Measurements from ENCODE around the gene MLPH.

Gene MLPH

GRCh38 chr2:237450583-237450982 lies 36.5 kb upstream of the MLPH start:
- Mint-ChIP-seq H3K36me3 (no peaks in the 10 kb centered on the region), H3K9me3 (ENCODE audit: low read depth) (no peaks in the 10 kb centered on the region), H3K27ac (no peak overlapping the region), H3K4me1 (ENCODE audit: low read depth) (peaks cover 14% of the 10 kb centered on the region), H3K27me3 (no peaks in the 10 kb centered on the region), H3K4me3 (no peak overlapping the region)

- Mint-ChIP-seq H3K9me3 (ENCODE audit: low read depth) (no peaks in the 10 kb centered on the region), H3K27ac (peak overlapping the region; percentile 34), H3K36me3 (no peaks in the 10 kb centered on the region), H3K4me1 (ENCODE audit: low read depth) (peaks cover 16% of the 10 kb centered on the region), H3K27me3 (no peaks in the 10 kb centered on the region), H3K4me3 (no peak overlapping the region)
These were observed 35.2 kb upstream of the MLPH start for GRCh38 chr2:237451643-237452469.

GRCh38 chr2:237452861-237453260 lies 34.2 kb upstream of the MLPH start:
- H3K27me3 Mint-ChIP-seq: no peaks in the 10 kb centered on the region
- no peak overlapping the region for H3K4me3 Mint-ChIP-seq
- H3K36me3 Mint-ChIP-seq: peaks cover 3% of the 10 kb centered on the region
- peaks cover 19% of the 10 kb centered on the region for H3K4me1 Mint-ChIP-seq (ENCODE audit: low read depth)
- H3K27ac Mint-ChIP-seq: no peak overlapping the region
- no peaks in the 10 kb centered on the region for H3K9me3 Mint-ChIP-seq (ENCODE audit: low read depth)

- Mint-ChIP-seq H3K4me1 (ENCODE audit: low read depth) (peaks cover 27% of the 10 kb centered on the region), H3K9me3 (ENCODE audit: low read depth) (no peaks in the 10 kb centered on the region), H3K27me3 (no peaks in the 10 kb centered on the region), H3K27ac (no peak overlapping the region), H3K4me3 (no peak overlapping the region), H3K36me3 (peaks cover 3% of the 10 kb centered on the region)
These were observed 33.4 kb upstream of the MLPH start for GRCh38 chr2:237453671-237454070.

- Mint-ChIP-seq H3K4me3 (no peak overlapping the region), H3K27ac (no peak overlapping the region), H3K4me1 (ENCODE audit: low read depth) (peaks cover 21% of the 10 kb centered on the region)
These were observed 31.3 kb upstream of the MLPH start for GRCh38 chr2:237455764-237456163.

GRCh38 chr2:237456200-237456843 lies 30.7 kb upstream of the MLPH start:
- H3K4me1 Mint-ChIP-seq (ENCODE audit: low read depth): peaks cover 18% of the 10 kb centered on the region
- H3K4me3 Mint-ChIP-seq: no peak overlapping the region
- no peak overlapping the region for H3K27ac Mint-ChIP-seq
- H3K27me3 Mint-ChIP-seq: no peaks in the 10 kb centered on the region
- no peaks in the 10 kb centered on the region for H3K9me3 Mint-ChIP-seq (ENCODE audit: low read depth)
- H3K36me3 Mint-ChIP-seq: peaks cover 3% of the 10 kb centered on the region

More at GRCh38 chr2:237455764-237456163, 31.3 kb upstream of the MLPH start:
- Mint-ChIP-seq H3K9me3 (ENCODE audit: low read depth) (no peaks in the 10 kb centered on the region), H3K27me3 (no peaks in the 10 kb centered on the region), H3K36me3 (peaks cover 3% of the 10 kb centered on the region)

GRCh38 chr2:237457388-237457941 lies 29.6 kb upstream of the MLPH start:
- Mint-ChIP-seq H3K4me3 (no peak overlapping the region), H3K36me3 (peaks cover 3% of the 10 kb centered on the region), H3K27ac (no peak overlapping the region), H3K27me3 (no peaks in the 10 kb centered on the region), H3K4me1 (ENCODE audit: low read depth) (peaks cover 18% of the 10 kb centered on the region), H3K9me3 (ENCODE audit: low read depth) (no peaks in the 10 kb centered on the region)

DNA sequence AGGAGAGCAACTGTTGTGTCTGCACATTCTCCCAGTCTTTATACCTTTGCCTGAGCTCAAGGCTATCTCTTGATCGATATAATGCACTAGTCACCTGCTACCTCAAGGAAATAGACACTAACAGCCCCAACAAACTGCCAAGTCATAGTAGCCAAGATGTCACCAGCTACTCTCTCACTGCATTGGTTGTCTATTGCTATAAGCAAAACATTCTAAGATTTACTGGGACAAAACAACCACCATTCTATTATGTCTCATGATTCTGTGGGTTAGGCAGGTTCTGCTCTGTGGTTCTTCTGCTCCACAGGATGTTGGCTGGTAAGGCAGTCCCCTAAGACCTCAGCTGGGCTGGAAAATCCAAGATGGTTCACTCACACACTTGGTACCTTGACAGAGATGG lies 28.5 kb upstream of the MLPH start:
- H3K4me3 Mint-ChIP-seq: no peak overlapping the region

DNA sequence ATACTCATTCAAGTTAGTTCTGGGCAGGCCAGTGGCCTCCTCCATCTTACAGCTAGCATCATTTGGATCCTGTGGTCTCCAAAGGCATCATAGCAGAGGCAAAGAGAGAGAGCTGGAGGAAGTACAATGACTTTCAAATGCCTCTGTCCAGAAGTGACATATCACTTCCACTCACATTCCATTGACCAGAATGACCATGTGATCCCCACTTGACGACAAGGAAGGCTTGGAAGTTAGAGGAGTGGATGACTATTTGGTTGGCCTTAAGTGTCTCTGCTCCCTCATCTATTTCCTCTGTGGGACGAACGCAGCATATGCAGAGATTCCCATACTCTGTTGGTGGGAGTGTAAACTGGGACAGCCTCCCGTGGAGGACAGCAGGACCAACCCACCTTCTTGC lies 27.8 kb upstream of the MLPH start:
- Mint-ChIP-seq H3K27ac (no peak overlapping the region), H3K4me3 (no peak overlapping the region), H3K4me1 (ENCODE audit: low read depth) (peaks cover 18% of the 10 kb centered on the region), H3K27me3 (no peaks in the 10 kb centered on the region), H3K36me3 (peaks cover 3% of the 10 kb centered on the region), H3K9me3 (ENCODE audit: low read depth) (no peaks in the 10 kb centered on the region)

More for the DNA sequence above, 28.5 kb upstream of the MLPH start:
- Mint-ChIP-seq H3K4me1 (ENCODE audit: low read depth) (peaks cover 18% of the 10 kb centered on the region), H3K27ac (peak overlapping the region; percentile 31), H3K27me3 (no peaks in the 10 kb centered on the region), H3K36me3 (peaks cover 3% of the 10 kb centered on the region), H3K9me3 (ENCODE audit: low read depth) (no peaks in the 10 kb centered on the region)

- Mint-ChIP-seq H3K27me3 (no peaks in the 10 kb centered on the region), H3K4me3 (no peak overlapping the region), H3K36me3 (peaks cover 3% of the 10 kb centered on the region), H3K9me3 (ENCODE audit: low read depth) (no peaks in the 10 kb centered on the region), H3K27ac (no peak overlapping the region), H3K4me1 (ENCODE audit: low read depth) (peaks cover 18% of the 10 kb centered on the region)
These were observed 27.3 kb upstream of the MLPH start for GRCh38 chr2:237459741-237460174.

GRCh38 chr2:237464757-237465391 lies 22.2 kb upstream of the MLPH start:
- no peaks in the 10 kb centered on the region for H3K4me1 Mint-ChIP-seq (ENCODE audit: low read depth)

DNA sequence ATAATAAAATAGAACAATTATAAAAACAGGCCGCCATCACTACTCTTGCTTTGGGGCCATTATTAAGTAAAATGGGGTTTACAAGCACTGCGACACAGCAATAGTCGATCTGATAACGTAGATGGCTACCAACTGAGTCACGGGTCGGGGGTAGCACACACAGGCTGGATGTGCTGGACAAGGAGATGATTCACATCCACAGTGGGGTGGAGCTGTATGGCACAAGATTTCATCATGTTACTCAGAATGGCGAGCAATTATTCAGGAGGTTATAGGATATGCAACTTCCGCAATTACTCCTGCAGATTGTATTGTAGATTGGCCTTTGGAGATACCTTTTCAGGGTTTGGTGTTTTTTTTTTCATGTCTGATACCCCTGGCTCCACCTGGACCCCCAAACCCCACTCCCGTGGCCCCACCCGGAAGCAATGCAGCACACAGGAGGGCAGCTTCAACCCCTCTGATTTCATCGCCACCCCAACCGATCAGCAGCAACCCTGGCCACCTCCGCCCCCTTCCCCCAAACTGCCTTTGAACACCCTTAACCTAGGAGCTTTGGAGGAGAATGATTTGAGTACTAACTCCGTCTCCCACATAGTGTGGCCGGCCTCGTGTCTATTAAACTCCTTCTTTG lies 21.4 kb upstream of the MLPH start:
- Mint-ChIP-seq H3K36me3 (no peaks in the 10 kb centered on the region), H3K4me1 (ENCODE audit: low read depth) (no peaks in the 10 kb centered on the region), H3K9me3 (ENCODE audit: low read depth) (no peaks in the 10 kb centered on the region), H3K27ac (no peak overlapping the region), H3K27me3 (no peaks in the 10 kb centered on the region), H3K4me3 (no peak overlapping the region)

More at GRCh38 chr2:237464757-237465391, 22.2 kb upstream of the MLPH start:
- no peak overlapping the region for H3K27ac Mint-ChIP-seq
- no peaks in the 10 kb centered on the region for H3K36me3 Mint-ChIP-seq
- no peaks in the 10 kb centered on the region for H3K27me3 Mint-ChIP-seq
- H3K4me3 Mint-ChIP-seq: no peak overlapping the region
- no peaks in the 10 kb centered on the region for H3K9me3 Mint-ChIP-seq (ENCODE audit: low read depth)

DNA sequence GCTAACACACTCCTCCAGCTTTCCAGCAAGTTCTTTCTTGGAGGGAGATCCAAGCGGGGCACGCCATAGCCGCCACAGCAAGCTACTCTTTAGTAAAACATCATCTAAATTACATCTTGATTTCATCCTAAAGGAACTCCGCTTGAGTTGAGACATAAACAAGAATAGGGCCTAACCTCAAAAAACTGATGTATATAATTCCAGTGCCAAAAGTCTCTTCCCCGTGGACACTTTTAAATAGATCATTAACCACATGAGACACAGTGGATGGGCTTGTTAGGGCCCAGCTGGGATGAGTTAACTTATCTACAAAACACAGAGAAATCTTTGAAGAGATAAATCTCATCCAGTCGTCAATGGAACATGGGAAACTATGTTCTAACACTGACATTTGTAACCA lies 20.8 kb upstream of the MLPH start:
- Mint-ChIP-seq H3K9me3 (ENCODE audit: low read depth) (no peaks in the 10 kb centered on the region), H3K4me1 (ENCODE audit: low read depth) (no peaks in the 10 kb centered on the region), H3K27me3 (no peaks in the 10 kb centered on the region), H3K27ac (no peak overlapping the region), H3K36me3 (no peaks in the 10 kb centered on the region), H3K4me3 (no peak overlapping the region)

DNA sequence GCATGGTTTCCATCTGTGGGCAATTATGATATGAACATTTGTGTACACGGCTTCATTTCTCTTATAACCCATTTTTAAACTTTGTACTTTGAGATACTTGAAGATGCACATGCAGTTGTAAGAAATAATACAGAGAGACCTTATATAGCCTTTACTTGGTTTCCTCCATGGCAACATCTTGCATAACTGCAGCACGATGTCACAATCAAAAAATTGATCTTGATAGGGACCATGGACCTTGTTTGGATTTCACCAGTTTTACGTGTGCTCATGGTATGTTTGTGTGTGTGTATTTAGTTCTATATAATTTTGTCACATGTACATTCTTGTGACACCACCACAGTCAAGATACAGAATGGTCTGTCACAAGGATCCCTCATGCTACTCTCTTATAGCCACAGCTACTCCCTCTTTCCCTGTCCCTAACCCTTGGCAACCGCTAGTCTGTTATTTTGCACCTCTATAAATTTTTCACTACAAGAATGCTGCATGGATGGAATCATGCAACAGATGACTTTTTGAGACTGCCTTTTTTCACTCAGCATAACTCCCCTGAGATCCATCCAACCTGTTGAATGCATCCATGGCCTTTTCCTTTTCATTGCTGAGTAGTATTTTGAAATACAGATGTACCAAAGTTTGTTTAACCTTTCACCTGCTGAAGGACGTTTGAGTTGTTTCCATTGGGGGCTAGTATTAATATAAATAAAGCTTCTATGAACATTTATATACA lies 19.4 kb upstream of the MLPH start:
- Mint-ChIP-seq H3K9me3 (ENCODE audit: low read depth) (no peaks in the 10 kb centered on the region), H3K27ac (no peak overlapping the region), H3K36me3 (no peaks in the 10 kb centered on the region), H3K4me3 (no peak overlapping the region), H3K27me3 (no peaks in the 10 kb centered on the region), H3K4me1 (ENCODE audit: low read depth) (no peaks in the 10 kb centered on the region)
